ENCODE measurements around the gene LHFPL6. TPM values are rescaled to one million over a fixed set of nuclear protein-coding genes. Genes with fewer than 3 reads are reported as not detected.

The LHFPL6 gene
- total and polyA plus RNA-seq, 9 of the 15 experiments (the other 6 are each of a cell fraction or from before 2014, with no cell fraction given), result 0.18 TPM; not detected in 8

DNA sequence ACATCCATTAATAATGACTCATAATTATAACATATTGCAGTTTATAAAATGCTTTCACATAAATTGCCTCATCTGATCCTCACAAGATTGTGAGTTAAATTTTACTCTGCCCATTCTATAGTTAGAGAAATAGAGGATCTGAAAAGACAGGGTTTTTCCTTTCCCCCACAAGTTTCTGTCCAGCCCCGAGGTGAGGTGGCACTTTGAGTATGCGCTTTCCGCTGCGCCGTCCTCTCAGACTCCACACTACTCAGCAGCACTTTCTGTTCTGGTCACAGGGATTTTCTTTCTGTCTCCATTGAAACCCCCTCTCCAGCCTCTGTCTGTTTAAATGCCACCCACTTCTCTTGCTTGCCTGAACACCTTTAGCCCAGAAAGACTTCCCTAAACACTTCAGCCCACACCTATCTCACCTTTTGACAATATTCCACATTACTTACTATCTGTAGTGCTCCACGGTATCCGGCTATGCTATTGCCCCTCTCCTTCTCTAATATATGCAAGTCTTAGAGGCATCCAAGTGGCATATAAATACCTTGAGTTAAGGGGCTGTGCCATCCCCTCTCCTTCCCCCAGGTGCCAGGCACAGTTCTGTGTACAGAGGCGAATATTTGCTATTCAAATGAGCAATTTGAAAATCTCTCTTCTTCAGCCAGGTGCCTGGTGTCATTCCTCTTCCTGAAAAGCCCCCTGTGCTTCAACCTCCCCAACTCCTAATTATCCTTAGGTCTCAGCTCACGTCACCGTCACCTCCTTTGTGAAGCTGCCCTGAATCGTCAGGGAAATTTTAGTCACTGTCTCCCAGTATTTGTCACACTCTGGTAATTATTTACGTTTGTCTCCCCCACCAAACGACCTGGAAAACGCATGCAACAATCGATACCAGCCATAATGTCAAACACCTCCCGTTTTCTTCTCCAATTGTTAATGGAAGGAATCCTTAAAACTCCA is 296.1 kb downstream of the LHFPL6 start:
- H3K4me2 ChIP-seq (ENCODE audit: insufficient read depth, low read length), result no peak overlapping the region
- intact Hi-C loops (cut with micrococcal nuclease), result no loop called here
- POLR2A ChIA-PET, result no interaction called here

More for the DNA sequence above, 296.1 kb downstream of the LHFPL6 start:
- CTCF ChIA-PET (ENCODE audit: low intra/inter-chr PET ratio), result no interaction called here
- TF ChIP-seq, protein P1, sequence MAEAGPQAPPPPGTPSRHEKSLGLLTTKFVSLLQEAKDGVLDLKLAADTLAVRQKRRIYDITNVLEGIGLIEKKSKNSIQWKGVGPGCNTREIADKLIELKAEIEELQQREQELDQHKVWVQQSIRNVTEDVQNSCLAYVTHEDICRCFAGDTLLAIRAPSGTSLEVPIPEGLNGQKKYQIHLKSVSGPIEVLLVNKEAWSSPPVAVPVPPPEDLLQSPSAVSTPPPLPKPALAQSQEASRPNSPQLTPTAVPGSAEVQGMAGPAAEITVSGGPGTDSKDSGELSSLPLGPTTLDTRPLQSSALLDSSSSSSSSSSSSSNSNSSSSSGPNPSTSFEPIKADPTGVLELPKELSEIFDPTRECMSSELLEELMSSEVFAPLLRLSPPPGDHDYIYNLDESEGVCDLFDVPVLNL (CRISPR knock-in tag; IDR thresholded peaks at IDR 0.05; ENCODE audit: low read depth), result no peak
- TF ChIP-seq ZNF395 (CRISPR knock-in tag; IDR thresholded peaks at IDR 0.05) (no peak), PRDM10 (IDR thresholded peaks at IDR 0.05; ENCODE audit: partially characterized antibody) (no peak)
- Histone ChIP-seq H3K79me2 (ENCODE audit: control insufficient read depth, insufficient read depth, low read length) (no peaks in the 10 kb centered on the region), H3K4me1 (replicated peaks in 1 of 2; ENCODE audit: control insufficient read depth in 2 of 2, insufficient read depth in 2 of 2, low read length in 2 of 2) (no peaks in the 10 kb centered on the region), H4K20me1 (replicated peaks; ENCODE audit: control insufficient read depth, insufficient read depth, low read length) (no peaks in the 10 kb centered on the region), H3K9me3 (replicated peaks; ENCODE audit: control insufficient read depth, insufficient read depth, low read depth, low read length) (no peaks in the 10 kb centered on the region), H3K36me3 (ENCODE audit: control insufficient read depth, insufficient read depth, low read length) (no peaks in the 10 kb centered on the region), H3K9ac (ENCODE audit: insufficient read depth in 1 of 2, low read depth in 2 of 2, low read length in 2 of 2) (no peak overlapping the region), H3K9me1 (ENCODE audit: control insufficient read depth, insufficient read depth, low read length) (no peaks in the 10 kb centered on the region), H2AFZ (ENCODE audit: low read depth, low read length) (no peak overlapping the region), H3K4me3 (no peak overlapping the region), H3K27ac (ENCODE audit: extremely low read depth, low read depth, low read length) (no peak overlapping the region), H3K27me3 (ENCODE audit: control insufficient read depth in 2 of 2, insufficient read depth in 2 of 2, low read length in 2 of 2) (no peaks in the 10 kb centered on the region)
- BruUV-seq (replicated peaks), result no TSS peak
- WGBS (ENCODE audit: insufficient coverage, low coverage, missing lambda C conversion rate), result 0% methylated on average over 14 of the region's 16 CpGs
- no peak for DNase-seq (ENCODE audit: extremely low read depth in 1 of 4, low spot score in 3 of 4)
- in situ Hi-C loops (cut with MboI), result no loop called here
- FAIRE-seq, result no peak
- ATAC-seq, result no peak
